Loucy (cell line): ENCODE data around the gene RAB39A.
"Not testable (repeated sequence)": the region's sequence is repeated elsewhere in the genome, so short reads cannot be mapped to it uniquely, and the experiment has no call there.

Source experiments
- H2AFZ ChIP-seq: fragments of 200-600 bp; sonication (generic); 2 replicates; pipeline ENCODE4 v1.6.0; 2016; ENCODE audit warnings: antibody characterized with exemption, mild to moderate bottlenecking, low read length, moderate library complexity
- H3F3A ChIP-seq: fragments of 200-600 bp; 2 replicates; pipeline ENCODE4 v1.6.0; 2016; ENCODE audit warnings: antibody characterized with exemption, low read depth, mild to moderate bottlenecking
- H3K27me3 ChIP-seq: fragments of 200-600 bp; sonication (generic); 2 replicates; pipeline ENCODE4 v1.6.1; 2014; ENCODE audit warnings: low read length, mild to moderate bottlenecking; ENCODE audit not compliant: insufficient read depth, poor library complexity, severe bottlenecking
- H3K36me3 ChIP-seq: fragments of 200-600 bp; sonication (generic); 2 replicates; pipeline ENCODE4 v1.6.1; 2016; ENCODE audit warnings: low read length; ENCODE audit not compliant: insufficient read depth
- H3K4me1 ChIP-seq: fragments of 200-600 bp; sonication (generic); 2 replicates; pipeline ENCODE4 v1.5.1; 2014; ENCODE audit warnings: low read length, mild to moderate bottlenecking; ENCODE audit not compliant: insufficient read depth, poor library complexity, severe bottlenecking
- H3K4me2 ChIP-seq: fragments of 200-600 bp; sonication (generic); 2 replicates; pipeline ENCODE4 v1.6.0; 2014; ENCODE audit warnings: antibody characterized with exemption, low read length, low read depth, mild to moderate bottlenecking; ENCODE audit not compliant: poor library complexity, severe bottlenecking
- H3K4me3 ChIP-seq: fragments of 200-600 bp; sonication (generic); 2 replicates; pipeline ENCODE4 v1.5.1; 2014; ENCODE audit warnings: low read length, mild to moderate bottlenecking, mixed read lengths; ENCODE audit not compliant: poor library complexity, severe bottlenecking
- H3K79me2 ChIP-seq: fragments of 200-600 bp; sonication (generic); 2 replicates; pipeline ENCODE4 v1.6.1; 2014; ENCODE audit warnings: low read length; ENCODE audit not compliant: insufficient read depth
- H3K9ac ChIP-seq: fragments of 200-600 bp; sonication (generic); 2 replicates; pipeline ENCODE4 v1.6.0; 2014; ENCODE audit warnings: mild to moderate bottlenecking, low read depth, low read length, moderate library complexity; ENCODE audit not compliant: poor library complexity, severe bottlenecking
- H3K9me2 ChIP-seq: fragments of 200-600 bp; sonication (generic); replicated peaks from 2 replicates; pipeline ENCODE4 v1.6.1; 2016; ENCODE audit warnings: low read depth, low read length, mixed read lengths
- H3K9me3 ChIP-seq: fragments of 200-600 bp; sonication (generic); 2 replicates; pipeline ENCODE4 v1.6.1; 2014; ENCODE audit warnings: mild to moderate bottlenecking, antibody characterized with exemption, low read length, low read depth; ENCODE audit not compliant: insufficient read depth
- H4K20me1 ChIP-seq: fragments of 200-600 bp; sonication (generic); 2 replicates; pipeline ENCODE4 v1.6.0; 2014; ENCODE audit warnings: antibody characterized with exemption, low read length, mild to moderate bottlenecking; ENCODE audit not compliant: insufficient read depth, poor library complexity, severe bottlenecking
- EZH2phosphoT487 ChIP-seq: fragments of 200-600 bp; IDR thresholded peaks from 2 replicates; pipeline ENCODE4 v1.6.1; 2018; ENCODE audit warnings: antibody characterized with exemption, mild to moderate bottlenecking, moderate library complexity, borderline replicate concordance
- TF ChIP-seq, protein P1 (sequence below): fragments of 200-600 bp; sonication (generic); conservative IDR thresholded peaks from 2 replicates; pipeline ENCODE4 v1.5.1; 2014; ENCODE audit warnings: mild to moderate bottlenecking, antibody characterized with exemption, low read length

The RAB39A gene

GRCh38 chr11:107928046-107928766, at the start of gene RAB39A:
TSS of gene RAB39A (plus strand) at chr11:107928448. CDS start at chr11:107928569, 121 bp downstream.
- Histone ChIP-seq H3K79me2 (no peaks in the 10 kb centered on the region), H3K9ac (no peak within 1 kb of the TSS), H3K9me2 (no peaks in the 10 kb centered on the region), H3K4me1 (no peaks in the 10 kb centered on the region), H3K27me3 (no peaks in the 10 kb centered on the region), H3F3A (no peaks in the 10 kb centered on the region), H3K4me3 (no peak within 1 kb of the TSS), H4K20me1 (no peaks in the 10 kb centered on the region), H3K9me3 (no peaks in the 10 kb centered on the region; the same call in 1 of the 2 replicates), H3K36me3 (no peaks in the 10 kb centered on the region), H3K4me2 (no peak within 1 kb of the TSS), H2AFZ (no peak within 1 kb of the TSS)
- no peak for TF ChIP-seq EZH2phosphoT487
- TF ChIP-seq, protein P1, sequence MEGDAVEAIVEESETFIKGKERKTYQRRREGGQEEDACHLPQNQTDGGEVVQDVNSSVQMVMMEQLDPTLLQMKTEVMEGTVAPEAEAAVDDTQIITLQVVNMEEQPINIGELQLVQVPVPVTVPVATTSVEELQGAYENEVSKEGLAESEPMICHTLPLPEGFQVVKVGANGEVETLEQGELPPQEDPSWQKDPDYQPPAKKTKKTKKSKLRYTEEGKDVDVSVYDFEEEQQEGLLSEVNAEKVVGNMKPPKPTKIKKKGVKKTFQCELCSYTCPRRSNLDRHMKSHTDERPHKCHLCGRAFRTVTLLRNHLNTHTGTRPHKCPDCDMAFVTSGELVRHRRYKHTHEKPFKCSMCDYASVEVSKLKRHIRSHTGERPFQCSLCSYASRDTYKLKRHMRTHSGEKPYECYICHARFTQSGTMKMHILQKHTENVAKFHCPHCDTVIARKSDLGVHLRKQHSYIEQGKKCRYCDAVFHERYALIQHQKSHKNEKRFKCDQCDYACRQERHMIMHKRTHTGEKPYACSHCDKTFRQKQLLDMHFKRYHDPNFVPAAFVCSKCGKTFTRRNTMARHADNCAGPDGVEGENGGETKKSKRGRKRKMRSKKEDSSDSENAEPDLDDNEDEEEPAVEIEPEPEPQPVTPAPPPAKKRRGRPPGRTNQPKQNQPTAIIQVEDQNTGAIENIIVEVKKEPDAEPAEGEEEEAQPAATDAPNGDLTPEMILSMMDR = no peak

- not testable (repeated sequence) for H3K9me2 ChIP-seq, H3K79me2 ChIP-seq, H3F3A ChIP-seq, H3K4me3 ChIP-seq, H3K9me3 ChIP-seq, H3K4me2 ChIP-seq, H3K27me3 ChIP-seq, H4K20me1 ChIP-seq, H3K9ac ChIP-seq, H3K4me1 ChIP-seq, H3K36me3 ChIP-seq, H2AFZ ChIP-seq
Measured at GRCh38 chr11:107881471-107881870, 46.8 kb upstream of the RAB39A start.

- H3K79me2 ChIP-seq = no peaks in the 10 kb centered on the region
- TF ChIP-seq, protein P1 = no peak
- no peaks in the 10 kb centered on the region for H3K9me2 ChIP-seq
- no peak overlapping the region for H3K9ac ChIP-seq
- no peaks in the 10 kb centered on the region for H3K4me1 ChIP-seq
- H3K4me3 ChIP-seq = no peak overlapping the region
- no peaks in the 10 kb centered on the region for H4K20me1 ChIP-seq
- no peak overlapping the region for H2AFZ ChIP-seq
- no peaks in the 10 kb centered on the region for H3K27me3 ChIP-seq
- no peaks in the 10 kb centered on the region for H3K36me3 ChIP-seq
- H3K4me2 ChIP-seq = no peak overlapping the region
- H3F3A ChIP-seq = no peaks in the 10 kb centered on the region
- no peaks in the 10 kb centered on the region for H3K9me3 ChIP-seq
Measured at GRCh38 chr11:107882095-107882820, 46.0 kb upstream of the RAB39A start.
